Measurements from ENCODE around the gene GARS1.

GARS1 gene

DNA sequence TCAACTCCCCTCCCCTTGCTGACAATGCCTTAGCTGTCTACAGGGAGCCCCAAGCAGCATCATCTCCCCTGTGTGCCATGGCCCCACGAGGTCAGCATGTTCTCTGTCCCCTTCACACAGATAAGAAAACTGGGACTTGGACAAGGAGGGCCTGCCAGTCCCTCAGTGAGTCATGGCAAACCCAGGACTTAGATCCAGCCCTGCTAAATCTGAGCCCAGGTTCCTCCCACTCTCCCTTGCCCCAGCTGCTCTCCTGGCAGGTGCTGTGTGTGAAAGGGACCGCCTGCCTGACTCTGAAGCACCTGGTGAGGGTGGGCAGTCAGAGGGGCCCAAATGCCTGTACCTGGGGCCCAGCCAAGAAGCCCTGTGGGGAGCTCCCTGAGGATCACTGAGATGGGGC, 80.2 kb downstream of the GARS1 start:
- H3K27ac Mint-ChIP-seq, result no peak overlapping the region
- peaks cover 59% of the 10 kb centered on the region for H3K27me3 Mint-ChIP-seq (ENCODE audit: low read depth)
- no peaks in the 10 kb centered on the region for H3K9me3 Mint-ChIP-seq
- H3K4me1 Mint-ChIP-seq, result no peaks in the 10 kb centered on the region
- H3K4me3 Mint-ChIP-seq, result no peak overlapping the region
- H3K36me3 Mint-ChIP-seq (ENCODE audit: low read depth), result no peaks in the 10 kb centered on the region
- TF ChIP-seq, protein P1, sequence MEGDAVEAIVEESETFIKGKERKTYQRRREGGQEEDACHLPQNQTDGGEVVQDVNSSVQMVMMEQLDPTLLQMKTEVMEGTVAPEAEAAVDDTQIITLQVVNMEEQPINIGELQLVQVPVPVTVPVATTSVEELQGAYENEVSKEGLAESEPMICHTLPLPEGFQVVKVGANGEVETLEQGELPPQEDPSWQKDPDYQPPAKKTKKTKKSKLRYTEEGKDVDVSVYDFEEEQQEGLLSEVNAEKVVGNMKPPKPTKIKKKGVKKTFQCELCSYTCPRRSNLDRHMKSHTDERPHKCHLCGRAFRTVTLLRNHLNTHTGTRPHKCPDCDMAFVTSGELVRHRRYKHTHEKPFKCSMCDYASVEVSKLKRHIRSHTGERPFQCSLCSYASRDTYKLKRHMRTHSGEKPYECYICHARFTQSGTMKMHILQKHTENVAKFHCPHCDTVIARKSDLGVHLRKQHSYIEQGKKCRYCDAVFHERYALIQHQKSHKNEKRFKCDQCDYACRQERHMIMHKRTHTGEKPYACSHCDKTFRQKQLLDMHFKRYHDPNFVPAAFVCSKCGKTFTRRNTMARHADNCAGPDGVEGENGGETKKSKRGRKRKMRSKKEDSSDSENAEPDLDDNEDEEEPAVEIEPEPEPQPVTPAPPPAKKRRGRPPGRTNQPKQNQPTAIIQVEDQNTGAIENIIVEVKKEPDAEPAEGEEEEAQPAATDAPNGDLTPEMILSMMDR (IDR thresholded peaks at IDR 0.05; ENCODE audit: unreplicated experiment in 3 of 3), result no peak

DNA sequence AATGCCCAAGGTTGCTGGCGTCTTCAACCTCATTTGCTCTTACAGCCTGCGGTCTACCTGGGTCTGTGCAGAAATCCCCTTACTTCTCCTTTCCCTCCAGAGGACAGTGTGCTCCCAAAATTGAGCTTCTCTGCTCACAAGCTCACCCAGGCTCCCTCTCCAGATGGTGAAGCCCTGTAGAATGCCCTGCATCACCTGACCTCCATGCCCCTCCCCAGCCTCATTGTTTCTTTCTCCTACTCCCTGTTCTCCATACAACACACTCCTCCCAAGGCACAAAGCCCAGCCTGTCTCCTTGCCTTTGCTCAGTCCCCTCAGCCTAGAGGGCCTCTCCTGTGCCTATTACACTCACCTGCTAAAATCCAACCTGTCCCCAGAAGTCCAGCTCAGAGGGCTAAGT, 84.1 kb downstream of the GARS1 start:
- peaks cover 86% of the 10 kb centered on the region for H3K27me3 Mint-ChIP-seq (ENCODE audit: low read depth)
- H3K27ac Mint-ChIP-seq, result no peak overlapping the region
- H3K4me1 Mint-ChIP-seq, result peaks cover 6% of the 10 kb centered on the region
- H3K36me3 Mint-ChIP-seq (ENCODE audit: low read depth), result no peaks in the 10 kb centered on the region
- TF ChIP-seq, protein P1 (IDR thresholded peaks at IDR 0.05; ENCODE audit: unreplicated experiment in 3 of 3), result no peak
- no peaks in the 10 kb centered on the region for H3K9me3 Mint-ChIP-seq
- H3K4me3 Mint-ChIP-seq, result no peak overlapping the region

DNA sequence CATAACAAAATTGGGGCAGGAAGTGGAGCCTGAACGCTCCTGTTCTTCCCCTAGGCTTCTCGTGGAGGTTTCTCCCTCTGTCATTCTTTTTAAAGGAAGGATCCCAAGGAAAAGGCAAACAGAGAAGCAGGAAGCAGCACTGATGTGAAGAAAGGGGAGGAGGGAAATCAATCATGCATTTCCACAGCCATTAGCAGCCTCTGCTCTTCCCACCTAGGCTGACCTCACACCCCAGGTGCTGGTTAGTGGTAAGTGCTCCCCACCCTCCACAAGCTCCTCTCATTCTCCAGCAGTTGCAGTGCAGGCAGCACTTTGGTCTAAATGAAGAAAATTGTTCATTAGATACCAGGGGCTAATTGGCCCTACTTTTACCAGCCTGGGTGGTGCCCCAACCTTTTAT, 85.0 kb downstream of the GARS1 start:
- Mint-ChIP-seq H3K4me1 (peaks cover 6% of the 10 kb centered on the region), H3K27ac (no peak overlapping the region), H3K36me3 (ENCODE audit: low read depth) (no peaks in the 10 kb centered on the region), H3K27me3 (ENCODE audit: low read depth) (peaks cover 92% of the 10 kb centered on the region), H3K4me3 (no peak overlapping the region), H3K9me3 (no peaks in the 10 kb centered on the region)
- TF ChIP-seq, protein P1 (IDR thresholded peaks at IDR 0.05; ENCODE audit: unreplicated experiment in 3 of 3), result no peak

DNA sequence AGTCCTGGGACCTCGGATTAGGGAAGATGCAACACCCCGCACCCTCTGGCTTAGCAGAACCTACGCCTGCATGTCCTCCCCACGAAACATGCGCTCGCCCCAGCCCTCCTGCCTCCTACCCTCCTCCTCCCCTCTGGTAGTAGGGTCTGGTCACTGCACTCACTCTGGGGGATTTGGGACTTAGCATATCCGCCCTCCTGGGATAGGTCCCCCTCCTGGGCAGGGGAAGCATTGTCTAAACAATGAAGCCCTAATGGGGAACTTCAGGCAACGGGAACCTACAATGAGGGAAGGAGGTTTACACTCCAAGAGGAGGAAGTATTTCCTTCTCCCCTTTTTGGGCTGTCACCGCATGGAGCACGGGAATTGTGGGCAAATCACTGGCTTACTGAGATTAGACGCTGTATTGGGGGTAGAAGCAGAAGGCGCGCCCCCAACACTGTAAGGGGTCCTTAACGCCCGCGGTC, 86.7 kb downstream of the GARS1 start:
- Mint-ChIP-seq H3K27me3 (ENCODE audit: low read depth) (peaks cover 93% of the 10 kb centered on the region), H3K36me3 (ENCODE audit: low read depth) (no peaks in the 10 kb centered on the region), H3K9me3 (no peaks in the 10 kb centered on the region), H3K4me1 (peaks cover 6% of the 10 kb centered on the region), H3K27ac (no peak overlapping the region), H3K4me3 (peak overlapping the region; percentile 75 to 80 (median 79))
- TF ChIP-seq, protein P1 (IDR thresholded peaks at IDR 0.05; ENCODE audit: unreplicated experiment in 3 of 3), result no peak

DNA sequence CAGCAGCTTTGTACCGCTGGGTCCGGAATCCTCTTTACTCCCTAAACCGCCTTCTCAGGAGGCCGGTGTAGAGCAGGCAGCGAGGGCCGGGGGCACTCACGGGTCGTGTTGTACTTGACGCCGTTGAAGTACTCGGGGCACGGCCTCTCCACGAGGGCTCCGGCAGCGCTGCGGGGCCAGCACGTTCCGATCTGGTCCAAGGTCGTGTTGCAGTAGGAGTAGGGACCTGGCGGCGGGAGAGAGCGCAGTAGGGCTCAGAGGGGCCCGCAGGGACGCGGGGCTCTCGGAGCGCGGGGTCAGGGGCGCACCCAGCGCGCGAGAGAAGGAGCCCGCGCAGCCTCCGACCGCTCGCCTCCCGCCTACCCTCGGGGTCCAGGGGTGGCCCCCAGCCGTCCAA, 87.1 kb downstream of the GARS1 start:
- no peaks in the 10 kb centered on the region for H3K9me3 Mint-ChIP-seq
- no peak overlapping the region for H3K27ac Mint-ChIP-seq
- H3K27me3 Mint-ChIP-seq (ENCODE audit: low read depth), result peaks cover 88% of the 10 kb centered on the region
- TF ChIP-seq, protein P1 (IDR thresholded peaks at IDR 0.05; ENCODE audit: unreplicated experiment in 3 of 3), result no peak
- peaks cover 6% of the 10 kb centered on the region for H3K4me1 Mint-ChIP-seq
- H3K4me3 Mint-ChIP-seq, result peak overlapping the region; percentile 75 to 80 (median 79)
- H3K36me3 Mint-ChIP-seq (ENCODE audit: low read depth), result no peaks in the 10 kb centered on the region

DNA sequence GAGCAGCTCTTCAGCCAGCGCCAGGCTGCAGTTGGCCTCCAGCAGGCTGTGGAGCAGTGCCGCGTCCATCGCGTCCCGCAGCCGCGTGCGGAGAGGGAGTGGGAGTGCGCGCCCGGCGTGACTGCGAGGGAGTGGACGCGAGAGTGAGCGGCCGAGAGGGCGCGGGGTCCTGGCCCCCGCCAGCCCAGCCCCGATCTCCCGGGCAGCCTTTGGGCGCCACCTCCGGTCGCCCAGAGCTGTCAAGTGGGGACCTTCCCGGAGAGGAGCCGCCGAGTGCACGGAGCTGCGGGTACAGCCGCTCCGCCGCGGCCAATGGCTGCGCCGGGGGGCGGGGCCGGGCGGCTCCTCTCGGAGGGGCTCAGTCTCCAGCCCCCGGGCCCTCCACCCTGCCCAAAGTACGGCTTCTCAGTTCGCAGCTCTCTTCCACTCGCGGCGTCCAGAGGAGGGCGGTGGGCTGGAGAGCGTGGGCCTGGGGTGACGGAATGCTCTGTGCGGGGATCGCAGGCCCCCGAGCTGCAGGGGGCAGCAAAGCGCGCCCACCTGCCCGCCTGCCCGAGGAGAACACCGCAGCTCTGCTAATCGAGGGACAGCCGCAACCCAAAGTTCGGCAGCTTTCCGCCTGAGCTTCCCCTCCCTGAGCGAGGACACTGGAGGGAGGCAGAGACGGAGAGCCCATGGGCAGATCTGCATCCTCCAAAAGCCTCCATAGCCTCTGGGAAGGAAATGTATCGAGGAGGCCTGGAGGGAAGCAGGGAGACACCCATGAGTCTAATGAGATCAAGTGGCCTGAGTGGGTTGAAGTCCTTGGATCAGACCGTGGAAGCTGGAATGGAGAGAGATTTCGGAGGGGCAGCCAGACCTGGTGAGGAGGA, 87.8 kb downstream of the GARS1 start, which contains the start of gene CRHR2:
Gene CRHR2 (minus strand): TSS at position 245 of the 872 bp plus-strand sequence. CDS start 176 bp downstream, at position 69.
- Mint-ChIP-seq H3K4me1 (peaks cover 6% of the 10 kb centered on the region), H3K9me3 (no peaks in the 10 kb centered on the region), H3K27ac (no peak within 1 kb of the TSS), H3K27me3 (ENCODE audit: low read depth) (peaks cover 82% of the 10 kb centered on the region), H3K36me3 (ENCODE audit: low read depth) (no peaks in the 10 kb centered on the region), H3K4me3 (peak within 1 kb of the TSS; percentile 79 to 81 (median 80))
- TF ChIP-seq, protein P1 (IDR thresholded peaks at IDR 0.05; ENCODE audit: unreplicated experiment in 3 of 3), result peak; percentile 35 to 62 (median 41)

Measured in nephron (organoid).